GM18858 (cell line): ENCODE measurements around the gene ACER3.
A peak's percentile ranks its signal among the peaks of the same experiment; 100 is the strongest.

Experiments used
- ATAC-seq: cut with Tn5 transposase; IDR thresholded peaks from one replicate; pipeline ENCODE4 v1.9.1; 2021; ENCODE audit not compliant: unreplicated experiment

ACER3 gene

GRCh38 chr11:76918941-76919386, 58.2 kb downstream of the ACER3 start:
- ATAC-seq, result no peak

- no peak for ATAC-seq
Observed at GRCh38 chr11:76919467-76919866, 58.7 kb downstream of the ACER3 start.

- ATAC-seq, result no peak
Observed at GRCh38 chr11:76919887-76920746, 59.4 kb downstream of the ACER3 start.

- no peak for ATAC-seq
Observed at GRCh38 chr11:76927160-76927559, 66.4 kb downstream of the ACER3 start.

- no peak for ATAC-seq
Observed at GRCh38 chr11:76935042-76935441, 74.3 kb downstream of the ACER3 start.

- ATAC-seq, result no peak
Observed at GRCh38 chr11:76939219-76939631, 78.5 kb downstream of the ACER3 start.

GRCh38 chr11:76944225-76944624, 83.5 kb downstream of the ACER3 start:
- ATAC-seq, result no peak

- ATAC-seq, result no peak
Observed at GRCh38 chr11:76946223-76946622, 85.5 kb downstream of the ACER3 start.

- ATAC-seq, result no peak
Observed at GRCh38 chr11:76947190-76947589, 86.5 kb downstream of the ACER3 start.

- ATAC-seq, result no peak
Observed at GRCh38 chr11:76947800-76948199, 87.1 kb downstream of the ACER3 start.

GRCh38 chr11:76955459-76956114, 94.9 kb downstream of the ACER3 start:
- ATAC-seq, result no peak

GRCh38 chr11:76962583-76963416, 102.1 kb downstream of the ACER3 start:
- peak; percentile 91 for ATAC-seq

GRCh38 chr11:76963417-76964168, 102.9 kb downstream of the ACER3 start:
- peak; percentile 15 for ATAC-seq

GRCh38 chr11:76972051-76972450, 111.3 kb downstream of the ACER3 start:
- ATAC-seq, result no peak

GRCh38 chr11:76974179-76974891, 113.6 kb downstream of the ACER3 start:
- no peak for ATAC-seq

- ATAC-seq, result no peak
Observed at GRCh38 chr11:76975513-76975912, 114.8 kb downstream of the ACER3 start.

GRCh38 chr11:76977791-76978190, 117.1 kb downstream of the ACER3 start:
- ATAC-seq, result no peak

- ATAC-seq, result no peak
Observed at GRCh38 chr11:76978239-76978638, 117.5 kb downstream of the ACER3 start.

- ATAC-seq, result no peak
Observed at GRCh38 chr11:76978818-76979217, 118.1 kb downstream of the ACER3 start.

- ATAC-seq, result no peak
Observed at GRCh38 chr11:76980196-76980595, 119.5 kb downstream of the ACER3 start.
